Activated naive CD4-positive, alpha-beta T cell treated with anti-CD3 and anti-CD28 coated beads, Interleukin-2, amount 10 ng/mL, durations not matched to agents 7 days and 5 days (primary cell): ENCODE results near the gene ANKZF1.
"Not testable (repeated sequence)": the region's sequence is repeated elsewhere in the genome, so short reads cannot be mapped to it uniquely, and the experiment has no call there.

Experiments used
- CTCF ChIA-PET: fragments of 350-600 bp; sonication (Branson Sonifier 250); formaldehyde crosslinking; loops from one replicate; lab custom pipeline; 2021; ENCODE audit warnings: antibody characterized with exemption; lab: Charles Lee
- DNase-seq: peaks from one replicate; pipeline ENCODE4 v3.0.0-alpha.2; 2020
- H3K27ac Mint-ChIP-seq: one replicate; pipeline ENCODE4 v1.8.0; 2021; ENCODE audit warnings: mild to moderate bottlenecking, moderate library complexity, mixed read lengths
- H3K27me3 Mint-ChIP-seq: one replicate; pipeline ENCODE4 v1.8.0; 2021; ENCODE audit warnings: mild to moderate bottlenecking, mixed read lengths
- H3K36me3 Mint-ChIP-seq: one replicate; pipeline ENCODE4 v1.8.0; 2021; ENCODE audit warnings: mixed read lengths
- H3K4me1 Mint-ChIP-seq: one replicate; pipeline ENCODE4 v1.8.0; 2021; ENCODE audit warnings: mixed read lengths
- H3K4me3 Mint-ChIP-seq: one replicate; pipeline ENCODE4 v1.8.0; 2021; ENCODE audit warnings: mild to moderate bottlenecking, moderate library complexity, mixed read lengths
- H3K9me3 Mint-ChIP-seq: one replicate; pipeline ENCODE4 v1.8.0; 2021; ENCODE audit warnings: mixed read lengths

The ANKZF1 gene

DNA sequence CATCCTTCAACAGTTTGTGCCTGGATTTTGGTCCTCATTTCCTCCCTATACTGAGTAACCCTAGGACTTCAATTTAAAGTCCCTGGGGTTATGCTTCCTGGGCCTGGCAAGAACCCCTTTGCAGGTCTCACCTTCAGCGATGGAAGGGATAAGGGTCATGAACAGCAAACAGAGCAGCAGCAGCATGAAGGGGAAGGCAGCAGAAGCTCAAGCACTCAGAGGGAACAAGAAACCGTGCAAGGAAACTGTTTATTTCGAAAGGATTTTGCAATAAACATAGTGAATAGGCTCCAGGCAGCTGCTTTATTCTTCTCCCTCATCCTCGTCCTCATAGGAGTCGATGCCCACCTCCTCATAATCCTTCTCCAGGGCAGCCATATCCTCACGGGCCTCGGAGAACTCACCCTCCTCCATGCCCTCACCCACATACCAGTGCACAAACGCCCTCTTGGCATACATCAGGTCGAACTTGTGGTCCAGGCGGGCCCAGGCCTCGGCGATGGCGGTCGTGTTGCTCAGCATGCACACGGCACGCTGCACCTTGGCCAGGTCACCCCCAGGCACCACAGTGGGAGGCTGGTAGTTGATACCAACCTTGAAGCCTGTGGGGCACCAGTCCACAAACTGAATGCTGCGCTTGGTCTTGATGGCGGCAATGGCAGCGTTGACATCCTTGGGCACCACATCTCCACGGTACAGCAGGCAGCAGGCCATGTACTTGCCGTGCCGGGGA is 20.6 kb downstream of the ANKZF1 start:
- H3K36me3 Mint-ChIP-seq = peaks cover 70% of the 10 kb centered on the region
- H3K27me3 Mint-ChIP-seq = no peaks in the 10 kb centered on the region
- DNase-seq = no peak

DNA sequence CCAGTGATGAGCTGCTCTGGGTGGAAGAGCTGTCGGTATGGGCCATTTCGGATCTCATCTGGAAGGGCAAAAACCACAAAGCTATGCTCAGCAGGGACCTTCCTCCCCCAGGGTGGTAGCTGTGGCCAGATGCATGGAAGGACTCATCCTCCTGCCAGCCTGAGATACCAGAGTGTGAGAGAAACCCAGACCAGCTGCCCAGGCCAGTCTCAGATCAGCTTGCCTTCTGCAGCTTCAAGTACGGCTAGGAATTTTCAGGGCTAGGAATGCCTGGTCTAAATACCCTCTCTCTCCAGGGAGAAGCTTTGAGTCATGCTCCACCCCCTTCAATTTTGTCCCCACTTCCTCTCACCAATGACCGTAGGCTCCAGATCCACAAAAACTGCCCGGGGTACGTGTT is 22.1 kb downstream of the ANKZF1 start:
- Mint-ChIP-seq H3K9me3 (no peaks in the 10 kb centered on the region), H3K4me3 (peak overlapping the region; percentile 92), H3K27ac (peak overlapping the region; percentile 95), H3K36me3 (peaks cover 62% of the 10 kb centered on the region), H3K4me1 (peaks cover 76% of the 10 kb centered on the region), H3K27me3 (no peaks in the 10 kb centered on the region)
- no peak for DNase-seq
- CTCF ChIA-PET = interaction anchor here (0.8 to 5.5 kb wide), 8 partner anchors 12 to 92 kb away, joined by 3 to 49 read pairs (median 5); partner anchors contain the start of genes ABCB6, ANKZF1 and ATG9A

More for the DNA sequence above, 20.6 kb downstream of the ANKZF1 start:
- Mint-ChIP-seq H3K27ac (peak overlapping the region; percentile 95), H3K9me3 (no peaks in the 10 kb centered on the region), H3K4me1 (peaks cover 74% of the 10 kb centered on the region), H3K4me3 (peak overlapping the region; percentile 92)
- CTCF ChIA-PET = interaction anchor here (1.2 to 3.9 kb wide), 7 partner anchors 11 to 91 kb away, joined by 3 to 32 read pairs (median 5); partner anchors contain the start of genes ABCB6 and DNAJB2

- DNase-seq = peak; percentile 42
- Mint-ChIP-seq H3K27me3 (no peaks in the 10 kb centered on the region), H3K36me3 (peaks cover 58% of the 10 kb centered on the region), H3K9me3 (no peaks in the 10 kb centered on the region), H3K4me3 (peak overlapping the region; percentile 92), H3K4me1 (peaks cover 72% of the 10 kb centered on the region), H3K27ac (peak overlapping the region; percentile 95)
- CTCF ChIA-PET = interaction anchor here (0.8 to 5.5 kb wide), 8 partner anchors 13 to 92 kb away, joined by 3 to 49 read pairs (median 5); partner anchors contain the start of genes ABCB6, ANKZF1 and ATG9A
Measured at GRCh38 chr2:219252084-219252483, 22.5 kb downstream of the ANKZF1 start.

- peaks cover 54% of the 10 kb centered on the region for H3K36me3 Mint-ChIP-seq
- CTCF ChIA-PET = interaction anchor here (0.7 to 5.5 kb wide), 8 partner anchors 13 to 80 kb away, joined by 3 to 49 read pairs (median 5); partner anchors contain the start of genes ABCB6, ANKZF1 and ATG9A
- no peaks in the 10 kb centered on the region for H3K9me3 Mint-ChIP-seq
- H3K27me3 Mint-ChIP-seq = no peaks in the 10 kb centered on the region
- H3K4me1 Mint-ChIP-seq = peaks cover 67% of the 10 kb centered on the region
- no peak for DNase-seq
- H3K27ac Mint-ChIP-seq = peak overlapping the region; percentile 95
- H3K4me3 Mint-ChIP-seq = peak overlapping the region; percentile 92
Measured at GRCh38 chr2:219252570-219252899, 22.9 kb downstream of the ANKZF1 start.

DNA sequence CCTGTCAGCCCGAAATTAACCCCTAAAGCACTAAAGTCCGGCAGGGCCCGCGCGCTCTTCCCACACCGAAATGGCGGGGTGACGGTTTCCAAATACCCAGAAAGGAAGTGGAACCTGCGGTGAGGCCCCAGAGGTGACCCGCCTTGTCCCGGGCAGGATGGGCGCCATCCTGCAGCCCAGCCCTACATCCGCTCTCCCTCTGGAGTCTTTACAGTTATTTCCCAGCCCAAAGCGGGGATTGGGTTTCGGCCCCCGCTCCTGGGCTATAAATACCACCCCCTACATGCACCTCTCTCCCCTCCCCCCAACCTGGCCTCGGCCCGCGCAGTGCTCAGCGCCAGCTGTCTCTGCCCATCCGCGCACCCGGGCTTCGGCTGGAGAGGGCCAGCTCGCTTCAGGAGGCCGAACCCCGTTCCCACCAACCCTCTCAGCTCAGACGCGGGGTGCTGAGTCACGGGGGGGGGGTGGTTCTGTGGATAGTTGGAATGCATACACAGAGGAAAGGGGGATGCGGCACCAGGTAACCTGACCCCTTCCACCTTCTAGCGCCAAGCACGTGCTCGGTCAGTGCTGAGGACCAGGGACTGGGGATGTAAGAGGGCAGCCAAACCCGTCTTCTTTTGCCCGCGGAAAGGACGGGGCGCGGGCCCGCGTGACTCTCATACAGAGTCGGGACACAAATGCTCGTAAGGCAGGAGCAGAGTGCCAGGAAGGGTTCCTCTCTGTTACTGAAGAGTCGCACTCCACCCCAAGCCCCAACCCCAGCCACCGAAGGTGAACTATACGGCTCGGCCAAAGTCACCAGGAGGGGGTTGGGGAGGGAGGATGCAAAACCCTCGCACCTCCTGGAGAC is 23.5 kb downstream of the ANKZF1 start, which contains the start of gene TUBA4B:
Gene TUBA4B, plus strand, starts transcription at position 344 of the 853 bp plus-strand sequence. Its CDS starts 165 bp downstream, at position 509.
- Mint-ChIP-seq H3K4me3 (peak within 1 kb of the TSS; percentile 92), H3K36me3 (peaks cover 48% of the 10 kb centered on the region), H3K9me3 (no peaks in the 10 kb centered on the region), H3K27ac (peak within 1 kb of the TSS; percentile 95), H3K4me1 (peaks cover 61% of the 10 kb centered on the region), H3K27me3 (no peaks in the 10 kb centered on the region)
- CTCF ChIA-PET = interaction anchor here (0.7 to 5.5 kb wide), 9 partner anchors 8 to 80 kb away, joined by 3 to 49 read pairs (median 5); partner anchors contain the start of genes ABCB6, ANKZF1, ATG9A and DNAJB2
- peak; percentile 74 for DNase-seq

GRCh38 chr2:219253753-219254589 is 24.4 kb downstream of the ANKZF1 start, which contains the start of gene TUBA4A:
Gene TUBA4A (minus strand): TSS chr2:219253918. CDS start chr2:219253858, 60 bp downstream.
- no peaks in the 10 kb centered on the region for H3K9me3 Mint-ChIP-seq
- H3K4me1 Mint-ChIP-seq = peaks cover 53% of the 10 kb centered on the region
- peak; percentile 93 for DNase-seq
- H3K4me3 Mint-ChIP-seq = peak within 1 kb of the TSS; percentile 92
- CTCF ChIA-PET = interaction anchor here (0.9 to 5.5 kb wide), 6 partner anchors 9 to 83 kb away, joined by 3 to 49 read pairs (median 4); partner anchors contain the start of genes DNAJB2, GLB1L and STK16
- H3K36me3 Mint-ChIP-seq = peaks cover 40% of the 10 kb centered on the region
- H3K27me3 Mint-ChIP-seq = peaks cover 8% of the 10 kb centered on the region
- H3K27ac Mint-ChIP-seq = peak within 1 kb of the TSS; percentile 95

GRCh38 chr2:219254590-219255201 is 25.1 kb downstream of the ANKZF1 start:
- Mint-ChIP-seq H3K27ac (peak overlapping the region; percentile 84), H3K36me3 (peaks cover 33% of the 10 kb centered on the region), H3K4me1 (peaks cover 45% of the 10 kb centered on the region), H3K4me3 (peak overlapping the region; percentile 92), H3K27me3 (peaks cover 14% of the 10 kb centered on the region), H3K9me3 (no peaks in the 10 kb centered on the region)
- DNase-seq = peak; percentile 59
- CTCF ChIA-PET = interaction anchor here (1.0 to 5.5 kb wide), 6 partner anchors 10 to 83 kb away, joined by 3 to 49 read pairs (median 4); partner anchors contain the start of genes DNAJB2, GLB1L and STK16

DNA sequence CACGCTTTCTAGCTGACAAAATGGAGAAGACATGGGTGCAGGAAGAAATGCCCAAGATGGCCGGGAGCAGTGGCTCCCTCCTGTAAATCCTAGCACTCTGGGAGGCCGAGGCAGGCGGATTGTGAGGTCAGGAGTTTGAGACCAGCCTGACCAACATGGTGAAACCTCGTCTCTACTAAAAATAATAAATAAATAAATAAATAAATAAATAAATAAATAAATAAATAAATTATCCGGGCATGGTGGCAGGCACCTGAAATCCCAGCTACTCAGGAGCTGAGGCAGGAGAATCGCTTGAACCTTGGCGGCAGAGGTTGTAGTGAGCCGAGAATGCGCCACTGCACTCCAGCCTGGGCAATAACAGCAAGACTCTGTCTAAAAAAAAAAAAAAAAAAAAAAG is 29.3 kb downstream of the ANKZF1 start:
- H3K4me3 Mint-ChIP-seq, H3K27ac Mint-ChIP-seq, H3K36me3 Mint-ChIP-seq, H3K9me3 Mint-ChIP-seq, DNase-seq: not testable (repeated sequence)
- Mint-ChIP-seq H3K4me1 (peaks cover 16% of the 10 kb centered on the region), H3K27me3 (peaks cover 39% of the 10 kb centered on the region)
- CTCF ChIA-PET = interaction anchor here (1.5 to 2.0 kb wide), 2 partner anchors 19 to 36 kb away, joined by 7 to 11 read pairs; partner anchors contain the start of gene DNAJB2

DNA sequence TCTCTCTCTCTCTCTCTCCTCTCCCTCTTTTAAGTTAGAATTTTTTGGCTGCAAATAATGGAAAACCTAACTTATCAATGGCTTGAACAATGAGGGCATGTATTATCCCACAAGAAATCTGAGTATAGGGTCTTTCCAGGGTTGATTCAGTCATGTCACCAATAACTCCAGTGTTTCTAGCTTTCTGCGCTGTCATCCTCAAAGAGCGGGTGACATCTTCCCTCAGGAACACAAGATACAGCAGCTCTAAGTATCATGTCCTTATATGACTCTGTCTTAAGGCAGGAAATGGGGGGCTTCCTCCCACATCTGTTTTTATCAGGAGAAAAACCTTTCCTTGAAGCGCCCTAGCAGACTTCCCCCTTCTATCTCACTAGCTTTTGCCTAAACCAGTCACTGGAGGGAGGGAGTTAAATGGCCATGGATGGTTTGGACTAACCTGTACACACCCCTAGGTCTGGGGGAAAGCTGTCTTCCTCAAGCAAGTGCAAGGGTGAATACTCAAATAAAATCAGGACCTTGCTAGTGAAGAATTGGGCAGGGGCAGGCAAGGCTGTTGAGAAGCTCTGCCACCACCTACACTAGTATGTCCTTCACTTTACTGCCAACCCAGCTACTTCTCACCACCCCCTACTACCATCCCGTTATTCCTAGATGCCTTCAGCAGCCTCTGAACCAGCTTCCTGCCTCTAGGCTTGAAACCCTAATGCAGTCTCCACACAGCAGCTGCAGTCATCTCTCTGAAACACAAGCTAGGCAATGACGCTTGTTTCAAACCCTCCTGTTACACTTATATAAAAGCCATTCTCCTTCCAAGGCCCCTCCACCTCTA is 31.6 kb downstream of the ANKZF1 start:
- H3K27ac Mint-ChIP-seq = no peak overlapping the region

DNA sequence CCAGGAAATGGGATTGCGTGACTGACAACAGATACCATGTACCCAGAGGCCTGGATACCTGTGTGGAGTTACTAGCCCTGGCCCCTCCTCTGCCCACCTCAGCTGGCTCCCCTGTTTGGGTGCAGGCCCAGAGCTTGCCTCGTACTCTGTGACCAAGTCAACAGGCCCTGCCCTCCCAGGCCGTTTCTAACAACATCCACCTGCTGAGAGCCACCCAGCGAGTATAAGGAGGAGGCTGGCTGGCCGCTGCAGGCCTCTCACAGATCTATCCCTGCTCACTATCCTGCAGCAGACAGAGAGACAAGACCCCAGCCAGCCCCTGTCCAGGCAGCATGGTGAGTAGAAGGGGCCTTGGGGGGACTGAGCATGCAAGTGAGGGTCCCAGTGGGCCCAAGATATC is 36.6 kb downstream of the ANKZF1 start:
- Mint-ChIP-seq H3K4me1 (no peaks in the 10 kb centered on the region), H3K4me3 (no peak overlapping the region), H3K27ac (no peak overlapping the region), H3K36me3 (no peaks in the 10 kb centered on the region), H3K27me3 (peaks cover 47% of the 10 kb centered on the region), H3K9me3 (no peaks in the 10 kb centered on the region)
- CTCF ChIA-PET = interaction anchor here (1.0 to 3.3 kb wide), 2 partner anchors 12 to 28 kb away, joined by 5 to 12 read pairs; no protein-coding TSS in a partner anchor
- DNase-seq = no peak

More for the DNA sequence above, 31.6 kb downstream of the ANKZF1 start:
- CTCF ChIA-PET = interaction anchor here (1.0 to 2.1 kb wide), 3 partner anchors 16 to 34 kb away, joined by 3 to 13 read pairs (median 4); no protein-coding TSS in a partner anchor
- Mint-ChIP-seq H3K9me3 (no peaks in the 10 kb centered on the region), H3K4me3 (no peak overlapping the region), H3K27me3 (peaks cover 39% of the 10 kb centered on the region), H3K4me1 (peaks cover 3% of the 10 kb centered on the region), H3K36me3 (no peaks in the 10 kb centered on the region)
- no peak for DNase-seq

GRCh38 chr2:219266886-219267285 is 37.3 kb downstream of the ANKZF1 start:
- H3K27ac Mint-ChIP-seq = no peak overlapping the region
- H3K9me3 Mint-ChIP-seq = no peaks in the 10 kb centered on the region
- peaks cover 47% of the 10 kb centered on the region for H3K27me3 Mint-ChIP-seq
- no peak overlapping the region for H3K4me3 Mint-ChIP-seq
- H3K4me1 Mint-ChIP-seq = no peaks in the 10 kb centered on the region
- H3K36me3 Mint-ChIP-seq = no peaks in the 10 kb centered on the region
- CTCF ChIA-PET = interaction anchor here (0.6 to 3.3 kb wide), 2 partner anchors 10 to 28 kb away, joined by 3 to 12 read pairs; no protein-coding TSS in a partner anchor
- DNase-seq = no peak

GRCh38 chr2:219268294-219268693 is 38.7 kb downstream of the ANKZF1 start:
- H3K4me3 Mint-ChIP-seq = no peak overlapping the region
- H3K9me3 Mint-ChIP-seq = no peaks in the 10 kb centered on the region
- no peak for DNase-seq
- H3K27me3 Mint-ChIP-seq = peaks cover 54% of the 10 kb centered on the region
- CTCF ChIA-PET = interaction anchor here (1.7 to 3.3 kb wide), 2 partner anchors 9 to 26 kb away, joined by 4 to 12 read pairs; no protein-coding TSS in a partner anchor
- no peak overlapping the region for H3K27ac Mint-ChIP-seq
- no peaks in the 10 kb centered on the region for H3K4me1 Mint-ChIP-seq
- no peaks in the 10 kb centered on the region for H3K36me3 Mint-ChIP-seq
